Skeletal muscle cell (primary cell): ENCODE results near the gene POU3F3.

ENCODE experiments used
- DNase-seq: peaks from one replicate; pipeline ENCODE4 v3.0.0-alpha.2; 2010; ENCODE audit warnings: low read depth
- H3K4me3 ChIP-seq: 2 replicates; pipeline ENCODE4 v1.5.1; 2011; ENCODE audit warnings: low read depth, mild to moderate bottlenecking, control low read depth, low read length, moderate library complexity

The POU3F3 gene

GRCh38 chr2:104853534-104854497 lies at the start of gene POU3F3:
POU3F3 (plus strand) TSS chr2:104854115; CDS start chr2:104855511, 1,396 bp downstream.
- H3K4me3 ChIP-seq, result peak within 1 kb of the TSS; percentile 36
- peak; percentile 28 for DNase-seq

- no peak for DNase-seq
- H3K4me3 ChIP-seq, result no peak overlapping the region
Measured at GRCh38 chr2:104804148-104804890, 49.6 kb upstream of the POU3F3 start.

- no peak overlapping the region for H3K4me3 ChIP-seq
- no peak for DNase-seq
Measured at GRCh38 chr2:104812286-104812685, 41.6 kb upstream of the POU3F3 start.

GRCh38 chr2:104816143-104816542 lies 37.8 kb upstream of the POU3F3 start:
- H3K4me3 ChIP-seq, result no peak overlapping the region

GRCh38 chr2:104818264-104818663 lies 35.7 kb upstream of the POU3F3 start:
- no peak for DNase-seq
- no peak overlapping the region for H3K4me3 ChIP-seq

More at GRCh38 chr2:104816143-104816542, 37.8 kb upstream of the POU3F3 start:
- DNase-seq, result no peak

- no peak overlapping the region for H3K4me3 ChIP-seq
- no peak for DNase-seq
Measured at GRCh38 chr2:104820126-104820525, 33.8 kb upstream of the POU3F3 start.

GRCh38 chr2:104825124-104825865 lies 28.6 kb upstream of the POU3F3 start:
- no peak for DNase-seq

GRCh38 chr2:104826016-104826415 lies 27.9 kb upstream of the POU3F3 start:
- DNase-seq, result no peak
- H3K4me3 ChIP-seq, result no peak overlapping the region

More at GRCh38 chr2:104825124-104825865, 28.6 kb upstream of the POU3F3 start:
- H3K4me3 ChIP-seq, result no peak overlapping the region

GRCh38 chr2:104831742-104832141 lies 22.2 kb upstream of the POU3F3 start:
- no peak overlapping the region for H3K4me3 ChIP-seq
- no peak for DNase-seq

- H3K4me3 ChIP-seq, result no peak overlapping the region
- DNase-seq, result no peak
Measured at GRCh38 chr2:104834431-104835153, 19.3 kb upstream of the POU3F3 start.

- DNase-seq, result no peak
- H3K4me3 ChIP-seq, result no peak overlapping the region
Measured at GRCh38 chr2:104836265-104836664, 17.6 kb upstream of the POU3F3 start.

- no peak overlapping the region for H3K4me3 ChIP-seq
- DNase-seq, result no peak
Measured at GRCh38 chr2:104836841-104837240, 17.1 kb upstream of the POU3F3 start.

GRCh38 chr2:104840156-104840555 lies 13.8 kb upstream of the POU3F3 start:
- H3K4me3 ChIP-seq, result no peak overlapping the region
- DNase-seq, result no peak

GRCh38 chr2:104840893-104841585 lies 12.9 kb upstream of the POU3F3 start:
- no peak overlapping the region for H3K4me3 ChIP-seq
- no peak for DNase-seq

GRCh38 chr2:104841744-104842143 lies 12.2 kb upstream of the POU3F3 start:
- H3K4me3 ChIP-seq, result no peak overlapping the region
- no peak for DNase-seq

GRCh38 chr2:104844807-104845551 lies 8.9 kb upstream of the POU3F3 start:
- DNase-seq, result no peak
- peak overlapping the region; percentile 35 for H3K4me3 ChIP-seq

GRCh38 chr2:104845552-104845931 lies 8.4 kb upstream of the POU3F3 start:
- no peak overlapping the region for H3K4me3 ChIP-seq
- no peak for DNase-seq
